GM23338 (cell line): ENCODE measurements around the gene GFPT2. TPM values are rescaled to one million over a fixed set of nuclear protein-coding genes. Genes with fewer than 3 reads are reported as not detected.

ENCODE experiments used
- ATAC-seq: fragments of 200-7000 bp; cut with Tn5 transposase; 3 replicates; pipeline ENCODE4 v1.9.1; 2020
- DNase-seq: peaks from one replicate; pipeline ENCODE4 v3.0.0-alpha.2; 2015; ENCODE audit warnings: low spot score
- H2AFZ ChIP-seq: fragments of 200-600 bp; sonication (generic); 2 replicates; pipeline ENCODE4 v1.8.0; 2016; ENCODE audit warnings: antibody characterized with exemption, mild to moderate bottlenecking, moderate library complexity
- H3F3A ChIP-seq: fragments of 200-600 bp; sonication (generic); replicated peaks from 2 replicates; pipeline ENCODE4 v1.8.0; 2017; ENCODE audit warnings: antibody characterized with exemption, mixed run types, low read depth
- H3K27ac ChIP-seq: fragments of 200-600 bp; sonication (generic); 2 replicates; pipeline ENCODE4 v1.6.1; 2016; ENCODE audit warnings: low read depth
- H3K27me3 ChIP-seq: fragments of 200-600 bp; sonication (generic); 2 replicates; pipeline ENCODE4 v1.8.0; 2016; ENCODE audit warnings: mild to moderate bottlenecking, mixed run types, moderate library complexity; ENCODE audit not compliant: insufficient read depth
- H3K36me3 ChIP-seq: fragments of 200-600 bp; sonication (generic); 2 replicates; pipeline ENCODE4 v1.8.0; 2016; ENCODE audit warnings: mild to moderate bottlenecking; ENCODE audit not compliant: insufficient read depth
- H3K4me1 ChIP-seq: fragments of 200-600 bp; sonication (generic); 2 replicates; pipeline ENCODE4 v1.8.0; 2016; ENCODE audit warnings: mild to moderate bottlenecking, moderate library complexity; ENCODE audit not compliant: insufficient read depth
- H3K4me2 ChIP-seq: fragments of 200-600 bp; sonication (generic); 2 replicates; pipeline ENCODE4 v1.7.1; 2017; ENCODE audit warnings: mixed run types
- H3K4me3 ChIP-seq: fragments of 200-600 bp; sonication (generic); 2 replicates; pipeline ENCODE4 v1.6.1; 2016; ENCODE audit warnings: mixed run types
- H3K79me2 ChIP-seq: fragments of 200-600 bp; sonication (generic); replicated peaks from 2 replicates; pipeline ENCODE4 v1.8.0; 2017; ENCODE audit warnings: mild to moderate bottlenecking; ENCODE audit not compliant: insufficient read depth
- H3K9me2 ChIP-seq: fragments of 200-600 bp; sonication (generic); 2 replicates; pipeline ENCODE4 v1.8.0; 2017; ENCODE audit not compliant: insufficient read depth
- H4K20me1 ChIP-seq: fragments of 200-600 bp; sonication (generic); replicated peaks from 2 replicates; pipeline ENCODE4 v1.8.0; 2017; ENCODE audit warnings: mild to moderate bottlenecking; ENCODE audit not compliant: insufficient read depth
- H3K27ac Mint-ChIP-seq: 2 replicates; pipeline ENCODE4 v1.8.0; 2020; ENCODE audit warnings: inconsistent platforms, mild to moderate bottlenecking, moderate library complexity, mixed read lengths
- H3K27me3 Mint-ChIP-seq: 3 replicates; pipeline ENCODE4 v1.8.0; 2022; ENCODE audit warnings: low read depth, mild to moderate bottlenecking, moderate library complexity, mixed read lengths, inconsistent platforms; ENCODE audit not compliant: insufficient read depth, poor library complexity
- H3K36me3 Mint-ChIP-seq: 3 replicates; pipeline ENCODE4 v1.8.0; 2021; ENCODE audit warnings: low read depth, mild to moderate bottlenecking, inconsistent platforms, moderate library complexity, mixed read lengths
- H3K4me1 Mint-ChIP-seq: 3 replicates; pipeline ENCODE4 v1.8.0; 2020; ENCODE audit warnings: mild to moderate bottlenecking, inconsistent platforms, mixed read lengths
- H3K4me3 Mint-ChIP-seq: 3 replicates; pipeline ENCODE4 v1.8.0; 2021; ENCODE audit warnings: moderate library complexity, mild to moderate bottlenecking, inconsistent platforms, mixed read lengths
- H3K9me3 Mint-ChIP-seq: 3 replicates; pipeline ENCODE4 v1.8.0; 2020; ENCODE audit warnings: moderate library complexity, mild to moderate bottlenecking, inconsistent platforms, mixed read lengths
- JUNB ChIP-seq: IDR thresholded peaks from one replicate; pipeline ENCODE4 v1.6.1; 2016; ENCODE audit warnings: antibody characterized with exemption; ENCODE audit not compliant: unreplicated experiment
- NANOG ChIP-seq: IDR thresholded peaks from 2 replicates; pipeline ENCODE4 v1.6.1; 2016; ENCODE audit warnings: antibody characterized with exemption, borderline replicate concordance
- STAT1 ChIP-seq: IDR thresholded peaks from one replicate; pipeline ENCODE4 v1.6.1; 2016; ENCODE audit warnings: antibody characterized with exemption; ENCODE audit not compliant: unreplicated experiment
- ZNF114 ChIP-seq: fragments of 250-450 bp; sonication (Bioruptor Pico); IDR thresholded peaks from 2 replicates; pipeline ENCODE4 v1.5.0; 2020; ENCODE audit warnings: mild to moderate bottlenecking, moderate library complexity
- polyA plus RNA-seq: library from polyadenylated mRNA; unstranded; fragments of >200 nt; fragmentation: Nextera tagmentation; extraction: Ambion mirVana; gene quantifications from 2 replicates; pipeline ENCODE4 v1.2.1, GENCODE V29; 2016
- total RNA-seq: library from RNA; depleted of rRNA; stranded (reverse); fragments of >200 nt; shearing (Covaris generic); gene quantifications from 2 replicates; pipeline ENCODE4 v1.2.3, GENCODE V29; 2014
- TF ChIP-seq, protein P1 (sequence below): fragments of 250-450 bp; sonication (Bioruptor Pico); IDR thresholded peaks from 2 replicates; pipeline ENCODE4 v1.5.0; 2020; ENCODE audit warnings: mild to moderate bottlenecking, moderate library complexity

Gene GFPT2
- total and polyA plus RNA-seq, 2 experiments from 2014 or later, result 82.6 to 120 TPM

DNA sequence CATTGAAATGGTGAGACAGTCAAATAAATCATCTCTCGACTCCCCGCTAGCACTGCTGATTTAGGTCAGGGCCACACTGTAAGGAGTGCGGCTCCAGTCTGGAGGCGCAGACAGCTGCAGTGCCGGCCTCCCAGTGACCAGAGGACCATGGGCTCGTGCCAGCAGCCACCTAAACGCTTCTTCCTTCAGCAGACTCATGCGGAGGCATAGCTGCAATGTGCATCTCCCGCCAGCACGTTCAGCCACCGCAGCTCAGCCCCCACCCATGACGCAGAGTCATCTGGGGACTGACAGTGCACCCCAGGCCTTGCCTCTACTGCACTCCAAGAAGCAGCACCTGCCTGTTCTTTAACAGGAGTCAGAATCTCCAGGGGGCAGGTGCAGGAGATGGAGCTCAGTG is 47.7 kb downstream of the GFPT2 start:
- Mint-ChIP-seq H3K4me3 (no peak overlapping the region; the same call in 2 of the 3 replicates), H3K27me3 (peaks cover 16% of the 10 kb centered on the region), H3K27ac (no peak overlapping the region), H3K36me3 (peaks cover 94% of the 10 kb centered on the region), H3K9me3 (no peaks in the 10 kb centered on the region), H3K4me1 (peaks cover 5% of the 10 kb centered on the region)
- no peak overlapping the region for H3K27ac ChIP-seq
- H3K4me1 ChIP-seq, result no peaks in the 10 kb centered on the region
- H2AFZ ChIP-seq, result no peak overlapping the region
- H3K27me3 ChIP-seq, result no peaks in the 10 kb centered on the region
- no peak for DNase-seq
- no peak overlapping the region for H3K4me3 ChIP-seq
- no peak overlapping the region for H3K4me2 ChIP-seq
- peaks cover 13% of the 10 kb centered on the region for H4K20me1 ChIP-seq
- no peaks in the 10 kb centered on the region for H3K79me2 ChIP-seq
- no peaks in the 10 kb centered on the region for H3K9me2 ChIP-seq
- TF ChIP-seq, protein P1, sequence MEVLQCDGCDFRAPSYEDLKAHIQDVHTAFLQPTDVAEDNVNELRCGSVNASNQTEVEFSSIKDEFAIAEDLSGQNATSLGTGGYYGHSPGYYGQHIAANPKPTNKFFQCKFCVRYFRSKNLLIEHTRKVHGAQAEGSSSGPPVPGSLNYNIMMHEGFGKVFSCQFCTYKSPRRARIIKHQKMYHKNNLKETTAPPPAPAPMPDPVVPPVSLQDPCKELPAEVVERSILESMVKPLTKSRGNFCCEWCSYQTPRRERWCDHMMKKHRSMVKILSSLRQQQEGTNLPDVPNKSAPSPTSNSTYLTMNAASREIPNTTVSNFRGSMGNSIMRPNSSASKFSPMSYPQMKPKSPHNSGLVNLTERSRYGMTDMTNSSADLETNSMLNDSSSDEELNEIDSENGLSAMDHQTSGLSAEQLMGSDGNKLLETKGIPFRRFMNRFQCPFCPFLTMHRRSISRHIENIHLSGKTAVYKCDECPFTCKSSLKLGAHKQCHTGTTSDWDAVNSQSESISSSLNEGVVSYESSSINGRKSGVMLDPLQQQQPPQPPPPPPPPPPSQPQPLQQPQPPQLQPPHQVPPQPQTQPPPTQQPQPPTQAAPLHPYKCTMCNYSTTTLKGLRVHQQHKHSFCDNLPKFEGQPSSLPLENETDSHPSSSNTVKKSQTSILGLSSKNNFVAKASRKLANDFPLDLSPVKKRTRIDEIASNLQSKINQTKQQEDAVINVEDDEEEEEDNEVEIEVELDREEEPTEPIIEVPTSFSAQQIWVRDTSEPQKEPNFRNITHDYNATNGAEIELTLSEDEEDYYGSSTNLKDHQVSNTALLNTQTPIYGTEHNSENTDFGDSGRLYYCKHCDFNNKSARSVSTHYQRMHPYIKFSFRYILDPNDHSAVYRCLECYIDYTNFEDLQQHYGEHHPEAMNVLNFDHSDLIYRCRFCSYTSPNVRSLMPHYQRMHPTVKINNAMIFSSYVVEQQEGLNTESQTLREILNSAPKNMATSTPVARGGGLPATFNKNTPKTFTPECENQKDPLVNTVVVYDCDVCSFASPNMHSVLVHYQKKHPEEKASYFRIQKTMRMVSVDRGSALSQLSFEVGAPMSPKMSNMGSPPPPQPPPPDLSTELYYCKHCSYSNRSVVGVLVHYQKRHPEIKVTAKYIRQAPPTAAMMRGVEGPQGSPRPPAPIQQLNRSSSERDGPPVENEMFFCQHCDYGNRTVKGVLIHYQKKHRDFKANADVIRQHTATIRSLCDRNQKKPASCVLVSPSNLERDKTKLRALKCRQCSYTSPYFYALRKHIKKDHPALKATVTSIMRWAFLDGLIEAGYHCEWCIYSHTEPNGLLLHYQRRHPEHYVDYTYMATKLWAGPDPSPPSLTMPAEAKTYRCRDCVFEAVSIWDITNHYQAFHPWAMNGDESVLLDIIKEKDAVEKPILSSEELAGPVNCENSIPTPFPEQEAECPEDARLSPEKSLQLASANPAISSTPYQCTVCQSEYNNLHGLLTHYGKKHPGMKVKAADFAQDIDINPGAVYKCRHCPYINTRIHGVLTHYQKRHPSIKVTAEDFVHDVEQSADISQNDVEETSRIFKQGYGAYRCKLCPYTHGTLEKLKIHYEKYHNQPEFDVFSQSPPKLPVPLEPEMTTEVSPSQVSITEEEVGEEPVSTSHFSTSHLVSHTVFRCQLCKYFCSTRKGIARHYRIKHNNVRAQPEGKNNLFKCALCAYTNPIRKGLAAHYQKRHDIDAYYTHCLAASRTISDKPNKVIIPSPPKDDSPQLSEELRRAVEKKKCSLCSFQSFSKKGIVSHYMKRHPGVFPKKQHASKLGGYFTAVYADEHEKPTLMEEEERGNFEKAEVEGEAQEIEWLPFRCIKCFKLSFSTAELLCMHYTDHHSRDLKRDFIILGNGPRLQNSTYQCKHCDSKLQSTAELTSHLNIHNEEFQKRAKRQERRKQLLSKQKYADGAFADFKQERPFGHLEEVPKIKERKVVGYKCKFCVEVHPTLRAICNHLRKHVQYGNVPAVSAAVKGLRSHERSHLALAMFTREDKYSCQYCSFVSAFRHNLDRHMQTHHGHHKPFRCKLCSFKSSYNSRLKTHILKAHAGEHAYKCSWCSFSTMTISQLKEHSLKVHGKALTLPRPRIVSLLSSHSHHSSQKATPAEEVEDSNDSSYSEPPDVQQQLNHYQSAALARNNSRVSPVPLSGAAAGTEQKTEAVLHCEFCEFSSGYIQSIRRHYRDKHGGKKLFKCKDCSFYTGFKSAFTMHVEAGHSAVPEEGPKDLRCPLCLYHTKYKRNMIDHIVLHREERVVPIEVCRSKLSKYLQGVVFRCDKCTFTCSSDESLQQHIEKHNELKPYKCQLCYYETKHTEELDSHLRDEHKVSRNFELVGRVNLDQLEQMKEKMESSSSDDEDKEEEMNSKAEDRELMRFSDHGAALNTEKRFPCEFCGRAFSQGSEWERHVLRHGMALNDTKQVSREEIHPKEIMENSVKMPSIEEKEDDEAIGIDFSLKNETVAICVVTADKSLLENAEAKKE (CRISPR knock-in tag), result no peak
- TF ChIP-seq ZNF114 (CRISPR knock-in tag) (no peak), STAT1 (no peak), NANOG (no peak)
- H3K36me3 ChIP-seq, result peaks cover 29% of the 10 kb centered on the region
- ATAC-seq, result no peak
- H3F3A ChIP-seq, result 0 out of 2 replicates have a peak, but pooled peaks cover 7% of the 10 kb centered on the region

DNA sequence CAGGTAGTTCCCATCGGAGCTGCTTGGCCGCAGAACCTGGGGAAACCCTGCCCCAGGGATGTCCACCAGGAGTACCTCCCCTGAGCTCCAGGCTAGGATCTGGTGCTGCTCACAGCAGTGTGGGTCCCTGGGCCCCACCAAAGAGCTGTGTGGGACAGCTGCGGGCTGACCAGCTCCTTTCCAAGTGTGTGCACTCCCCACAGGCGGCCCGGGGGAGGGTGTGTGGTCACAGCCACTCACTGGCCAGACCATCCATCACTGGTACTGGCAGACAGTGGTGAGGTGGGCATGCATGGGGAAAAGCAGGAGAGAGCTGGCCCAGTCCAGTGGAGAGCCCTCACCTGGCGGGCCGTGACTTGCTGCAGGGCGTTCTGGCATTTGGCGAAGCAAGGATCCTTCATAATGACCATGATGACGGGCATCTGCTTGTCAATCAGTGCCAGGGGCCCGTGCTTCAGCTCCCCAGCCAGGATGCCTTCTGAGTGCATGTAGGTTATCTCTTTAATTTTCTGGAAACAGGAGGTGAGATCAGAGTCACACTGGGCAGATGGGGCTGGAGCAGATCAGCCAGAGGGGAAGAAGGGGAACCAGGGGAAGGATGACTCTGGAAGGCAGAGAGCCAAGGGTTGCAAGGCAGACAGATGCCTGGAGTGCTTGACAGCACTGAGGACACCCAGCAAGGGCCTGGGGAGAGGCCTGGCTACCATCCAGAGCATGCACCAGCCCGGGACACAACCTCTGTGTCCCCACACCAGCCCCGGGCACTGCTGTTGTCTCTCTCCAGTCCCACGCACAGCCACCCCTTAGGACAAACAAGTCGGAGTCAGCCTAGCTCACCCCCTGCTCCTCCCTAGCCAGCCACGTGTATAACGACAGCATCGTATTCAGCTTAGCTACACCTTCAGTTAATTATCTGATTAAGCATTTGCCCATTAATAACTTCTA is 48.4 kb downstream of the GFPT2 start:
- no peak overlapping the region; the same call in 2 of the 3 replicates for H3K4me3 Mint-ChIP-seq
- DNase-seq, result no peak
- Histone ChIP-seq H3K4me3 (no peak overlapping the region), H3K36me3 (peaks cover 30% of the 10 kb centered on the region), H2AFZ (no peak overlapping the region), H3K27me3 (no peaks in the 10 kb centered on the region), H3K79me2 (no peaks in the 10 kb centered on the region), H4K20me1 (peaks cover 17% of the 10 kb centered on the region), H3K4me2 (no peak overlapping the region), H3K27ac (no peak overlapping the region), H3K4me1 (no peaks in the 10 kb centered on the region), H3K9me2 (no peaks in the 10 kb centered on the region), H3F3A (0 out of 2 replicates have a peak, but pooled peaks cover 7% of the 10 kb centered on the region)
- no peak overlapping the region; the same call in 1 of the 2 replicates for H3K27ac Mint-ChIP-seq
- peaks cover 90% of the 10 kb centered on the region for H3K36me3 Mint-ChIP-seq
- no peaks in the 10 kb centered on the region for H3K9me3 Mint-ChIP-seq
- H3K4me1 Mint-ChIP-seq, result peaks cover 5% of the 10 kb centered on the region
- ATAC-seq, result no peak
- peaks cover 16% of the 10 kb centered on the region for H3K27me3 Mint-ChIP-seq
- no peak for TF ChIP-seq JUNB
